CD8-positive, alpha-beta memory T cell (primary cell): ENCODE measurements around the gene FAM53C. TPM values are rescaled to one million over a fixed set of nuclear protein-coding genes. Genes with fewer than 3 reads are reported as not detected.
A peak's percentile ranks its signal among the peaks of the same experiment; 100 is the strongest.
"Not testable (repeated sequence)": the region's sequence is repeated elsewhere in the genome, so short reads cannot be mapped to it uniquely, and the experiment has no call there.

Experiments
- CTCF ChIA-PET: fragments of 350-600 bp; sonication (Branson Sonifier 250); formaldehyde crosslinking; loops from one replicate; lab custom pipeline; 2021; ENCODE audit warnings: antibody characterized with exemption; lab: Charles Lee
- POLR2A ChIA-PET: fragments of 350-600 bp; sonication (Branson Sonifier 250); formaldehyde crosslinking; loops from one replicate; lab custom pipeline; 2021; ENCODE audit warnings: antibody characterized with exemption; lab: Charles Lee
- DNase-seq, 5 donors: peaks; one replicate each; pipeline versions ENCODE4 v3.0.0 to v3.0.0-alpha.2; 2020 to 2022; ENCODE audit warnings: mixed read lengths in 1 of 5
- H3K27ac ChIP-seq: one replicate; pipeline ENCODE4 v1.7.0; 2013; ENCODE audit warnings: low read depth, mild to moderate bottlenecking, low read length, moderate library complexity
- H3K27me3 ChIP-seq: 2 replicates; pipeline ENCODE4 v1.7.0; 2013; ENCODE audit warnings: low read length, mild to moderate bottlenecking; ENCODE audit not compliant: insufficient read depth, poor library complexity, severe bottlenecking
- H3K36me3 ChIP-seq: 2 replicates; pipeline ENCODE4 v1.7.0; 2013; ENCODE audit warnings: mild to moderate bottlenecking, low read length, moderate library complexity; ENCODE audit not compliant: insufficient read depth
- H3K4me1 ChIP-seq: 2 replicates; pipeline ENCODE4 v1.7.0; 2013; ENCODE audit warnings: mild to moderate bottlenecking, low read length, moderate library complexity; ENCODE audit not compliant: insufficient read depth
- H3K4me3 ChIP-seq: 2 replicates; pipeline ENCODE4 v1.7.0; 2013; ENCODE audit warnings: mild to moderate bottlenecking, low read length
- H3K9me3 ChIP-seq: 2 replicates; pipeline ENCODE4 v1.7.0; 2013; ENCODE audit warnings: mild to moderate bottlenecking, low read length
- H3K27ac Mint-ChIP-seq, 8 donors: one replicate each; pipeline ENCODE4 v1.8.0; 2020 to 2021; ENCODE audit warnings: mixed read lengths in 8 of 8, mild to moderate bottlenecking in 6 of 8, inconsistent platforms in 3 of 8, moderate library complexity in 3 of 8
- H3K27me3 Mint-ChIP-seq, 2 donors: one replicate each; pipeline ENCODE4 v1.8.0; 2020 to 2021; ENCODE audit warnings: mixed read lengths in 2 of 2, mild to moderate bottlenecking in 1 of 2, moderate library complexity in 1 of 2
- H3K36me3 Mint-ChIP-seq, 3 donors: one replicate each; pipeline ENCODE4 v1.8.0; 2020 to 2021; ENCODE audit warnings: mixed read lengths in 3 of 3, inconsistent platforms in 1 of 3, mild to moderate bottlenecking in 1 of 3
- H3K4me1 Mint-ChIP-seq, 3 donors: one replicate each; pipeline ENCODE4 v1.8.0; 2020 to 2021; ENCODE audit warnings: mixed read lengths in 3 of 3, inconsistent platforms in 1 of 3, mild to moderate bottlenecking in 1 of 3
- H3K4me3 Mint-ChIP-seq, 7 donors: one replicate each; pipeline ENCODE4 v1.8.0; 2020 to 2021; ENCODE audit warnings: mixed read lengths in 7 of 7, mild to moderate bottlenecking in 6 of 7, moderate library complexity in 4 of 7, inconsistent platforms in 2 of 7
- H3K9me3 Mint-ChIP-seq, 5 donors: one replicate each; pipeline ENCODE4 v1.8.0; 2020 to 2022; ENCODE audit warnings: mixed read lengths in 5 of 5, mild to moderate bottlenecking in 3 of 5, moderate library complexity in 2 of 5, inconsistent platforms in 1 of 5
- polyA plus RNA-seq: library from polyadenylated mRNA; unstranded; fragments of 300-500 nt; fragmentation: Illumina TruSeq; gene quantifications from one replicate; pipeline ENCODE4 v1.2.3, GENCODE V29; 2021
- total RNA-seq, 2 experiments: library from RNA; stranded (reverse); gene quantifications; one replicate each; pipeline ENCODE4 v1.2.3, GENCODE V29; 2021

The FAM53C gene
- total and polyA plus RNA-seq, 3 experiments from 2014 or later = 20.6 to 32.2 (median 29.5) TPM

DNA sequence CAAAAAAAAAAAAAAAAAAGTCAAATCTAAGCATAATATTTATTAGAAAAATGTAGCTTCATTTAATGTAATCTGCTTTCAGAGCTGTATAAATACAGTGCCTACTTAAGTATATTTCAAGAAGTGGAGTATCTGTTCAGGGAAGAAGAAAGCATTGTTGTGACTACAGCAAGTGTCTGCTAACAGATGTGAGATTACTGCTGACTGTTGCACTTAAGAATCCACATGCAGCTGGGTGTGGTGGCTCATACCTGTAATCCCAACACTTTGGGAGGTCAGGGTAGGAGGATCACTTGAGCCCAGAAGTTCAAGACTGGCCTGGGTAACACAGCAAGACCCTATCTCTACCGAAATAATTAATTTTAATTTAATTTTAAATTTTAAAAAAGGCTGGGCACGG, 33.4 kb downstream of the FAM53C start:
- Mint-ChIP-seq H3K27ac (no peak overlapping the region), H3K4me1 (peaks cover 33 to 53% (median 42%) of the 10 kb centered on the region in 3 donors), H3K9me3 (no peaks in the 10 kb centered on the region), H3K36me3 (peaks cover 0 to 42% (median 5%) of the 10 kb centered on the region in 3 donors), H3K4me3 (no peak overlapping the region), H3K27me3 (no peaks in the 10 kb centered on the region)
- no peaks in the 10 kb centered on the region for H3K36me3 ChIP-seq
- no peaks in the 10 kb centered on the region for H3K9me3 ChIP-seq
- peaks cover 27% of the 10 kb centered on the region for H3K4me1 ChIP-seq
- no peak overlapping the region for H3K27ac ChIP-seq
- ChIA-PET CTCF (interaction anchor here (1.0 to 1.8 kb wide), 3 partner anchors 10 to 19 kb away, joined by 4 to 12 read pairs (median 4); partner anchors contain the start of gene KDM3B), POLR2A (interaction anchor here (1.1 kb wide), 1 partner anchor 20 kb away, joined by 4 read pairs; no protein-coding TSS in a partner anchor)
- H3K4me3 ChIP-seq = no peak overlapping the region
- H3K27me3 ChIP-seq = no peaks in the 10 kb centered on the region
- no peak for DNase-seq

- ChIA-PET POLR2A (no interaction called here), CTCF (interaction anchor here (1.5 kb wide), 1 partner anchor 19 kb away, joined by 4 read pairs; no protein-coding TSS in a partner anchor)
- H3K36me3 Mint-ChIP-seq = peaks cover 4 to 48% (median 8%) of the 10 kb centered on the region in 3 donors
- no peaks in the 10 kb centered on the region for H3K27me3 Mint-ChIP-seq
- H3K36me3 ChIP-seq = peaks cover under 1% of the 10 kb centered on the region
- no peak overlapping the region for H3K27ac ChIP-seq
- peaks cover 25 to 45% (median 35%) of the 10 kb centered on the region in 3 donors for H3K4me1 Mint-ChIP-seq
- H3K27ac Mint-ChIP-seq = peak overlapping the region in 1 of 8 donors; percentile 15
- no peaks in the 10 kb centered on the region for H3K9me3 Mint-ChIP-seq
- no peak for DNase-seq
- peaks cover 19% of the 10 kb centered on the region for H3K4me1 ChIP-seq
- no peaks in the 10 kb centered on the region for H3K9me3 ChIP-seq
- no peak overlapping the region for H3K4me3 Mint-ChIP-seq
- no peak overlapping the region for H3K4me3 ChIP-seq
- no peaks in the 10 kb centered on the region for H3K27me3 ChIP-seq
Observed at GRCh38 chr5:138372225-138372624, 34.2 kb downstream of the FAM53C start.

GRCh38 chr5:138372653-138373052, 34.6 kb downstream of the FAM53C start:
- peaks cover 25 to 43% (median 34%) of the 10 kb centered on the region in 3 donors for H3K4me1 Mint-ChIP-seq
- H3K9me3 ChIP-seq = no peaks in the 10 kb centered on the region
- H3K27me3 ChIP-seq = no peaks in the 10 kb centered on the region
- H3K9me3 Mint-ChIP-seq = no peaks in the 10 kb centered on the region
- peaks cover 19% of the 10 kb centered on the region for H3K4me1 ChIP-seq
- H3K27ac Mint-ChIP-seq = peak overlapping the region in 1 of 8 donors; percentile 26
- no peak overlapping the region for H3K27ac ChIP-seq
- ChIA-PET CTCF (interaction anchor here (1.5 kb wide), 1 partner anchor 19 kb away, joined by 4 read pairs; no protein-coding TSS in a partner anchor), POLR2A (no interaction called here)
- peaks cover 8 to 53% (median 8%) of the 10 kb centered on the region in 3 donors for H3K36me3 Mint-ChIP-seq
- H3K36me3 ChIP-seq = peaks cover 4% of the 10 kb centered on the region
- DNase-seq = no peak
- H3K27me3 Mint-ChIP-seq = no peaks in the 10 kb centered on the region
- no peak overlapping the region for H3K4me3 ChIP-seq
- no peak overlapping the region for H3K4me3 Mint-ChIP-seq

DNA sequence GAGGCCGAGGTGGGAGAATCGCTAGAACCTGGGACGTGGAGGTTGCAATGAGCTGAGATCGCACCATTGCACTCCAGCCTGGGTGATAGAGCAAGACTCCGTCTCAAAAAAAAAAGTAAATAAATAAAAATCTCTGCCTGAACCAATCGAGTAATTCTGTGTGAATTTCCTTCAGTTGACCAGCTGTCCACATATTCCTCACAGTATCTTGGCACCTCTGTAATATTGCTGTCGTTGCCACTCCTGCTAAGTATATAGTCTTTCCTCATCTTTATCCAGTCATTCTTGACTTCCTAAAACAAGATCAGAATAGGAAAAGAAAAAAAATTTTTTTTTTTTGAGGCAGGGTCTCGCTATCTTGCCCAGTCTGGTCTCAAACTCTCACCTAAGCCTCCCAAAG, 44.3 kb downstream of the FAM53C start:
- Histone ChIP-seq H3K27ac (no peak overlapping the region), H3K4me3 (no peak overlapping the region), H3K4me1 (no peaks in the 10 kb centered on the region), H3K9me3 (no peaks in the 10 kb centered on the region), H3K27me3 (no peaks in the 10 kb centered on the region), H3K36me3 (peaks cover 39% of the 10 kb centered on the region)
- Mint-ChIP-seq H3K36me3 (peaks cover 13 to 75% (median 32%) of the 10 kb centered on the region in 3 donors), H3K4me3 (no peak overlapping the region), H3K4me1 (no peaks in the 10 kb centered on the region), H3K27me3 (no peaks in the 10 kb centered on the region), H3K9me3 (no peaks in the 10 kb centered on the region), H3K27ac (peak overlapping the region in 1 of 8 donors; percentile 43)
- no peak for DNase-seq
- CTCF ChIA-PET = interaction anchor here (0.7 to 1.5 kb wide), 2 partner anchors 11 to 29 kb away, joined by 3 to 4 read pairs; no protein-coding TSS in a partner anchor
- POLR2A ChIA-PET = no interaction called here

DNA sequence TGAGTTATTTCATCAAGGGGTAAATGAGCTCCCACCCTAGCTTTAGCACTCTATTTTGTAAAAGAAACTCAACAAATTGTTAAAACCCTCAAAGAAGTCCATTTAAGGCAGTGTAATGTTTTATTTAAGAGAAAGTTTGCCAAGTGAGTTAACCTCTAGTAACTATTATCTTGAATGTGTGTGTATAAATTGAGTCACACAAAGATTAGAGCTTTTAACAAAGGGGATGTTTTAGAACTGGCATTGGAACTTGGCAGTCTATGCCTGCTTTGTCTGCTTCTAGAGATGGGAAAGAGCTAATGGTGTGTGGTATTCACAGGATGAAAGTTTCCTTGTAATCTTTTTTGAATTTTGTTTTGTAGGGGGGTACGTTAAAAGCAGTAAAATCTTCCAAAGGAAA, 47.6 kb downstream of the FAM53C start:
- Mint-ChIP-seq H3K27ac (peak overlapping the region in 4 of 8 donors; percentile 1 to 58 (median 30)), H3K36me3 (peaks cover 13 to 69% (median 33%) of the 10 kb centered on the region in 3 donors), H3K27me3 (no peaks in the 10 kb centered on the region), H3K9me3 (no peaks in the 10 kb centered on the region), H3K4me1 (no peaks in the 10 kb centered on the region), H3K4me3 (no peak overlapping the region)
- DNase-seq = no peak
- H3K27me3 ChIP-seq = no peaks in the 10 kb centered on the region
- no peak overlapping the region for H3K4me3 ChIP-seq
- H3K27ac ChIP-seq = no peak overlapping the region
- H3K9me3 ChIP-seq = no peaks in the 10 kb centered on the region
- POLR2A ChIA-PET = no interaction called here
- peaks cover 40% of the 10 kb centered on the region for H3K36me3 ChIP-seq
- no peaks in the 10 kb centered on the region for H3K4me1 ChIP-seq
- CTCF ChIA-PET = interaction anchor here (1.0 kb wide), 1 partner anchor 32 kb away, joined by 3 read pairs; no protein-coding TSS in a partner anchor

DNA sequence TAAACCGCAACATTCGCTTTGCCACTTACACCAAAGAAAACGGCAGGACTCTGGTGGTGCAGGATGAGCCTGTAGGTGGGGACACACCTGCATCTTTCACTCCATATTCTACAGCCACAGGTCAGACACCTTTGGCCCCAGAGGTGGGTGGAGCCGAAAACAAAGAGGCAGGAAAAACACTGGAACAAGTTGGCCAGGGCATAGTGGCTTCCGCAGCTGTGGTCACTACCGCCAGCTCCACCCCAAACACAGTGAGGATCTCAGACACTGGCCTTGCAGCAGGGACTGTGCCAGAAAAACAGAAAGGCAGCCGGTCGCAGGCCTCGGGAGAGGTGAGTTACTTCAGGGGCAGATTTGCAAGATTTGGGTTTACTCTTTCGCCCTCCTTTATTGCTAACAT, 48.2 kb downstream of the FAM53C start:
- CTCF ChIA-PET = no interaction called here
- H3K27me3 ChIP-seq = no peaks in the 10 kb centered on the region
- Mint-ChIP-seq H3K9me3 (no peaks in the 10 kb centered on the region), H3K4me1 (no peaks in the 10 kb centered on the region), H3K27ac (peak overlapping the region in 3 of 8 donors; percentile 38 to 58 (median 50)), H3K27me3 (no peaks in the 10 kb centered on the region), H3K36me3 (peaks cover 13 to 69% (median 35%) of the 10 kb centered on the region in 3 donors), H3K4me3 (no peak overlapping the region)
- H3K9me3 ChIP-seq = no peaks in the 10 kb centered on the region
- no peak overlapping the region for H3K4me3 ChIP-seq
- no peak overlapping the region for H3K27ac ChIP-seq
- DNase-seq = no peak
- POLR2A ChIA-PET = no interaction called here
- peaks cover 42% of the 10 kb centered on the region for H3K36me3 ChIP-seq
- no peaks in the 10 kb centered on the region for H3K4me1 ChIP-seq

GRCh38 chr5:138389332-138389731, 51.3 kb downstream of the FAM53C start:
- Histone ChIP-seq H3K4me1 (no peaks in the 10 kb centered on the region), H3K27me3 (no peaks in the 10 kb centered on the region), H3K4me3 (no peak overlapping the region), H3K36me3 (peaks cover 44% of the 10 kb centered on the region), H3K27ac (no peak overlapping the region), H3K9me3 (no peaks in the 10 kb centered on the region)
- no peaks in the 10 kb centered on the region for H3K27me3 Mint-ChIP-seq
- H3K4me1 Mint-ChIP-seq = no peaks in the 10 kb centered on the region
- peaks cover 8 to 76% (median 32%) of the 10 kb centered on the region in 3 donors for H3K36me3 Mint-ChIP-seq
- no peaks in the 10 kb centered on the region for H3K9me3 Mint-ChIP-seq
- no peak overlapping the region for H3K27ac Mint-ChIP-seq
- CTCF ChIA-PET = no interaction called here
- DNase-seq = no peak
- H3K4me3 Mint-ChIP-seq = no peak overlapping the region
- POLR2A ChIA-PET = no interaction called here

DNA sequence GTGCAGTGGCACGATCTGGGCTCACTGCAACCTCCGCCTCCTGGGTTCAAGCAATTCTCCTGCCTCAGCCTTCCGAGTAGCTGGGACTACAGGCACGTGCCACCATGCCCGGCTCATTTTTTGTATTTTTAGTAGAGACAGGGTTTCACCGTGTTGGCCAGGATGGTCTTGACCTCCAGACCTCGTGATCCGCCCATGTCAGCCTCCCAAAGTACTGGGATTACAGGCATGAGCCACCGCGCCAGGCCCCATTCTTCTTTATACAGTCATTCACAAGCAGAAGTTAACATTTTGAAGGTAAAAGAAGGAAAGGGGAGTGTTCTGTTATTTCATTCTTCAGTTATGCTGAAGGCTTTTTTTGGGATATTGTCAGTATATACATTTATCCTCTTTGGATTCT, 51.8 kb downstream of the FAM53C start:
- H3K4me3 Mint-ChIP-seq, H3K27ac ChIP-seq, H3K9me3 ChIP-seq, CTCF ChIA-PET, H3K4me1 ChIP-seq, POLR2A ChIA-PET, H3K4me3 ChIP-seq, H3K27ac Mint-ChIP-seq, H3K27me3 ChIP-seq, H3K27me3 Mint-ChIP-seq, DNase-seq, H3K4me1 Mint-ChIP-seq, H3K9me3 Mint-ChIP-seq: not testable (repeated sequence)
- H3K36me3 ChIP-seq = peaks cover 50% of the 10 kb centered on the region
- H3K36me3 Mint-ChIP-seq = peaks cover 8 to 82% (median 34%) of the 10 kb centered on the region in 3 donors
